H1 (cell line): ENCODE results near the gene IL1RAP.

ENCODE experiments used
- BCL11A ChIP-seq, 2 experiments: IDR thresholded peaks; one replicate each; pipeline ENCODE4 v1.6.1; 2011; ENCODE audit warnings: low read depth in 2 of 2, low read length in 2 of 2, mild to moderate bottlenecking in 2 of 2
- CHD2 ChIP-seq: IDR thresholded peaks from 2 replicates; pipeline ENCODE4 v1.6.1; 2012; ENCODE audit warnings: low read length, improper control_type of control experiment
- CTCF ChIP-seq, 3 experiments: IDR thresholded peaks; 1 replicate in 2 of 3; 2 replicates in 1 of 3; pipeline versions ENCODE4 v1.5.1 to v1.6.1; 2011; ENCODE audit warnings: low read length in 3 of 3, mild to moderate bottlenecking in 3 of 3, inconsistent platforms in 2 of 3, low read depth in 1 of 3, moderate library complexity in 1 of 3; ENCODE audit not compliant: insufficient read depth in 1 of 3; ENCODE audit errors: control extremely low read depth in 1 of 3
- SRF ChIP-seq: IDR thresholded peaks from 2 replicates; pipeline ENCODE4 v1.6.1; 2011; ENCODE audit warnings: mild to moderate bottlenecking, low read depth, low read length, moderate library complexity
- TBP ChIP-seq: IDR thresholded peaks from 2 replicates; pipeline ENCODE4 v1.6.1; 2011; ENCODE audit warnings: low read depth, low read length, improper control_type of control experiment

GRCh38 chr3:190658106-190658505, 144.2 kb downstream of the IL1RAP start:
- TF ChIP-seq CHD2 = no peak
- TF ChIP-seq CTCF (IDR thresholded peaks at IDR 0.05; ENCODE audit: control extremely low read depth in 1 of 3, insufficient read depth in 1 of 3, low read depth in 1 of 3, low read length in 3 of 3) = no peak
- no peak for TF ChIP-seq SRF
- no peak for TF ChIP-seq BCL11A (IDR thresholded peaks at IDR 0.05; ENCODE audit: low read depth in 2 of 2, low read length in 2 of 2)
- TF ChIP-seq TBP = no peak
